Adipocyte (in vitro differentiated cells): Measurements from ENCODE around the gene AHNAK.
"Not testable (repeated sequence)": the region's sequence is repeated elsewhere in the genome, so short reads cannot be mapped to it uniquely, and the experiment has no call there.

Source experiments
- DNase-seq: peaks from one replicate; pipeline ENCODE4 v3.0.0-alpha.2; 2015; ENCODE audit warnings: low read depth
- H3K27me3 ChIP-seq: replicated peaks from 2 replicates; pipeline ENCODE4 v1.7.0; 2013; ENCODE audit warnings: mild to moderate bottlenecking, low read length, moderate library complexity; ENCODE audit not compliant: control insufficient read depth, insufficient read depth
- H3K36me3 ChIP-seq: 2 replicates; pipeline ENCODE4 v1.7.0; 2013; ENCODE audit warnings: low read length, mild to moderate bottlenecking, moderate library complexity; ENCODE audit not compliant: control insufficient read depth, insufficient read depth, severe bottlenecking
- H3K4me1 ChIP-seq: 2 replicates; pipeline ENCODE4 v1.7.0; 2013; ENCODE audit warnings: mild to moderate bottlenecking, low read length, moderate library complexity; ENCODE audit not compliant: control insufficient read depth, insufficient read depth
- H3K4me3 ChIP-seq: 2 replicates; pipeline ENCODE4 v1.7.0; 2013; ENCODE audit warnings: mild to moderate bottlenecking, low read length, moderate library complexity
- H3K9ac ChIP-seq: 2 replicates; pipeline ENCODE4 v1.7.0; 2013; ENCODE audit warnings: mild to moderate bottlenecking, low read length, moderate library complexity
- H3K9me3 ChIP-seq: 2 replicates; pipeline ENCODE4 v1.7.0; 2013; ENCODE audit warnings: mild to moderate bottlenecking, low read length, moderate library complexity; ENCODE audit not compliant: control insufficient read depth

Gene AHNAK

DNA sequence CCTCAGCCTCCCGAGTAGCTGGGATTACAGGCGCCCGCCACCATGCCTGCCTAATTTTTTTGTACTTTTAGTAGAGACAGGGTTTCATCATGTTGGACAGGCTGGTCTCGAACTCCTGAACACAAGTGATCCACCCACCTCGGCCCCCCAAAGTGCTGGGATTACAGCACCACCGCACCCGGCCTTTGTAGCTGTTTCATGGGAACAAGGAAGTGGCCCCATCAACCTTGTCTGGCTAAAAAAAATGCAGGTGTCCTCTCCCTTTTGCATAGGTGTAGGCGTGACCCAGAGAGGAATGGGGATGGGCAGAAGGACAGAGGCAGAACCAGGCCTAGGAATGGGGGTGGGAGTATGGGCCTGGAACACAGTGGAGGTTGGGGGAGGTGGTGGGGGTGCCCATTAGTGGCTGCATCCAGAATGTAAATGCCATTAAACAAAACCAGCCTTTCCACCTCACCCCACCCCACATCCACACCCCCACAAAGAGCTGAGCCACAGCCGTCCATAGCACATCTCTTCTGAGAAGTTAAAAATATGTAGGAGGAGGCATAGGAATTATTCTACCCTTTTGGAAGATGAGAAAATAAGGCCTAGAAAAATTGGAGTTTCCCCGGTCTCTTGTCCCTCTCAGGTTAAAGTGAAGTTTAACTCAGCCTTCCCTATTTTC is 150.6 kb downstream of the AHNAK start:
- no peak overlapping the region for H3K4me3 ChIP-seq
- peaks cover 54% of the 10 kb centered on the region for H3K4me1 ChIP-seq
- DNase-seq: no peak
- no peaks in the 10 kb centered on the region for H3K9me3 ChIP-seq
- peak overlapping the region; percentile 9 for H3K9ac ChIP-seq
- no peaks in the 10 kb centered on the region for H3K27me3 ChIP-seq
- no peaks in the 10 kb centered on the region for H3K36me3 ChIP-seq

GRCh38 chr11:62394825-62395538 is 151.6 kb downstream of the AHNAK start:
- peak; percentile 95 for DNase-seq
- H3K36me3 ChIP-seq: no peaks in the 10 kb centered on the region
- peaks cover 55% of the 10 kb centered on the region for H3K4me1 ChIP-seq
- H3K9ac ChIP-seq: peak overlapping the region; percentile 65
- H3K4me3 ChIP-seq: peak overlapping the region; percentile 72
- H3K9me3 ChIP-seq: no peaks in the 10 kb centered on the region
- no peaks in the 10 kb centered on the region for H3K27me3 ChIP-seq

DNA sequence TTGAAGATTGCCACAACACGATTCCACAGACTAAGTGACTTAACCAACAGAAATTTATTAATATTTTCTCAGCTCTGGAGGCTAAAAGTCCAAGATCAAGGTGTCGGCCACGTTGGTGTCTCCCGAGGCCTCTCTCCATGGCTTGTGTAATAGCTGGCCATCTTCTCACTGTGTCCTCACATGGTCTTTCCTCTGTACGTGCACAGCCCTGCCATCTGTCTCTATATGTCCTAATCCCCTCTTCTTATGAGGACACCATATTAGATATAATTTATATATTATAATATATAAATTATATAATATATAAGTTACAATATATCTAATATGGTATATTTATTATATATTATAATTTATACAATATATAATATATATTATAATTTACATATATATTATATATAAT is 152.9 kb downstream of the AHNAK start:
- Histone ChIP-seq H3K4me3 (no peak overlapping the region), H3K9ac (no peak overlapping the region), H3K36me3 (no peaks in the 10 kb centered on the region), H3K27me3 (no peaks in the 10 kb centered on the region), H3K4me1 (peaks cover 43% of the 10 kb centered on the region), H3K9me3 (no peaks in the 10 kb centered on the region)
- no peak for DNase-seq

- H3K9me3 ChIP-seq: no peaks in the 10 kb centered on the region
- peak overlapping the region; percentile 10 for H3K9ac ChIP-seq
- H3K4me1 ChIP-seq: peaks cover 37% of the 10 kb centered on the region
- no peak overlapping the region for H3K4me3 ChIP-seq
- no peaks in the 10 kb centered on the region for H3K36me3 ChIP-seq
- H3K27me3 ChIP-seq: no peaks in the 10 kb centered on the region
- no peak for DNase-seq
Measured at GRCh38 chr11:62393061-62393611, 153.5 kb downstream of the AHNAK start.

- Histone ChIP-seq H3K9ac (peak overlapping the region; percentile 10), H3K9me3 (no peaks in the 10 kb centered on the region), H3K27me3 (no peaks in the 10 kb centered on the region), H3K36me3 (no peaks in the 10 kb centered on the region), H3K4me3 (no peak overlapping the region), H3K4me1 (peaks cover 31% of the 10 kb centered on the region)
- DNase-seq: no peak
Measured at GRCh38 chr11:62392506-62392905, 154.1 kb downstream of the AHNAK start.

GRCh38 chr11:62391642-62392425 is 154.8 kb downstream of the AHNAK start:
- H3K4me3 ChIP-seq: no peak overlapping the region
- H3K9me3 ChIP-seq: no peaks in the 10 kb centered on the region
- no peaks in the 10 kb centered on the region for H3K27me3 ChIP-seq
- no peak overlapping the region for H3K9ac ChIP-seq
- DNase-seq: no peak
- peaks cover 30% of the 10 kb centered on the region for H3K4me1 ChIP-seq
- no peaks in the 10 kb centered on the region for H3K36me3 ChIP-seq

GRCh38 chr11:62390722-62391121 is 155.9 kb downstream of the AHNAK start:
- Histone ChIP-seq H3K4me3 (no peak overlapping the region), H3K36me3 (no peaks in the 10 kb centered on the region), H3K27me3 (no peaks in the 10 kb centered on the region), H3K9me3 (no peaks in the 10 kb centered on the region), H3K9ac (no peak overlapping the region), H3K4me1 (peaks cover 30% of the 10 kb centered on the region)
- DNase-seq: no peak

DNA sequence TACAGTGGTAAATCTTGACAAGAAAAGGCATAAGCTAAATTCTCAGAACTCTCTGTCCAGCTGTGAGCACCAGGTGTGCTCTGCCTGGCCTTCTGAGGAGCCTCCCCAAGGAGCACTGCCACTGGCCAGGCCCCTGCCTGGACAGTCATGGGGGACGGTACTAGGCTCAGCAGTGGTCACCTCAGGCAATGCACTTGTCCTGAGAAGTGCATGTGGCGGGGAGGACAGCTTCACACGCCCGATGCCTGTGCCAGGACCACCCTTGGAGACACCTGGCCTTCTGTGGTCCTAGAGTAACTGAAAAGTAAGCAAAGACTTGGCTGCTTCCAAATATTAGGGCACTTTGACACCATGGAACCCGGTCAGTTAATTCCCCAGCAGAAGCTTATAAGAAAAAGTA is 156.4 kb downstream of the AHNAK start:
- no peaks in the 10 kb centered on the region for H3K36me3 ChIP-seq
- no peak for DNase-seq
- H3K27me3 ChIP-seq: no peaks in the 10 kb centered on the region

DNA sequence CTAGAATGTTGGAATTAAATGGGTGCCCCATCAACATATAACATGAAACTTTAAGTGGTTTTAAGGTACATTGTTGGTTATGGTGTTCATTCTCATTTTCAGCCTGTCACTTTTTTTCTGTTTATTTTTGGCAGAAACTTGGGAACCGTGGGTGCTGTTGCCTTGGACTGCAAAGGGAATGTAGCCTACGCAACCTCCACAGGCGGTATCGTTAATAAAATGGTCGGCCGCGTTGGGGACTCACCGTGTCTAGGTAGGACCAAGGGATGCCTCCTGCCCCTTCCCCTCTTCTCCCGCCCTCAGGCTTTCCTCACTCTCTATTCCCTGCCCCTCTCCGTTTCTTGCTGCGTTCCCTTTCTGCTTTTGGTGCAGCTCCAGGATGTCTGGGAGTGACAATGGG is 157.6 kb downstream of the AHNAK start:
- Histone ChIP-seq H3K36me3 (no peaks in the 10 kb centered on the region), H3K9me3 (no peaks in the 10 kb centered on the region), H3K4me1 (peaks cover 19% of the 10 kb centered on the region), H3K27me3 (no peaks in the 10 kb centered on the region), H3K4me3 (no peak overlapping the region), H3K9ac (no peak overlapping the region)
- DNase-seq: no peak

More for the DNA sequence above, 156.4 kb downstream of the AHNAK start:
- Histone ChIP-seq H3K4me1 (peaks cover 27% of the 10 kb centered on the region), H3K9me3 (no peaks in the 10 kb centered on the region), H3K4me3 (no peak overlapping the region), H3K9ac (no peak overlapping the region)

GRCh38 chr11:62387381-62387780 is 159.2 kb downstream of the AHNAK start:
- DNase-seq: no peak
- no peaks in the 10 kb centered on the region for H3K36me3 ChIP-seq
- H3K9me3 ChIP-seq: no peaks in the 10 kb centered on the region
- peaks cover 19% of the 10 kb centered on the region for H3K4me1 ChIP-seq
- no peak overlapping the region for H3K9ac ChIP-seq
- no peaks in the 10 kb centered on the region for H3K27me3 ChIP-seq
- H3K4me3 ChIP-seq: no peak overlapping the region

GRCh38 chr11:62386083-62386482 is 160.5 kb downstream of the AHNAK start:
- H3K36me3 ChIP-seq: not testable (repeated sequence)

More at GRCh38 chr11:62386083-62386482, 160.5 kb downstream of the AHNAK start:
- not testable (repeated sequence) for H3K9ac ChIP-seq, H3K9me3 ChIP-seq, DNase-seq, H3K27me3 ChIP-seq, H3K4me3 ChIP-seq
- H3K4me1 ChIP-seq: peaks cover 11% of the 10 kb centered on the region
